Measurements from ENCODE around the gene CCKAR. TPM values are rescaled to one million over a fixed set of nuclear protein-coding genes. Genes with fewer than 3 reads are reported as not detected.

Gene CCKAR
- total and polyA plus RNA-seq, 2 donors = 0.05 to 0.09 TPM

- Histone ChIP-seq H3K27ac (ENCODE audit: low read depth in 1 of 2, low read length in 1 of 2) (no peak overlapping the region), H3K9me3 (ENCODE audit: control insufficient read depth in 2 of 2, insufficient read depth in 1 of 2, low read length in 1 of 2) (no peaks in the 10 kb centered on the region), H3K27me3 (ENCODE audit: control insufficient read depth in 2 of 2, insufficient read depth in 1 of 2, low read length in 1 of 2) (no peaks in the 10 kb centered on the region), H3K4me3 (ENCODE audit: low read length in 2 of 2) (no peak overlapping the region), H3K4me1 (ENCODE audit: control insufficient read depth in 2 of 2, insufficient read depth in 2 of 2, low read length in 2 of 2) (peaks cover 0 to 9% of the 10 kb centered on the region in 2 donors), H3K36me3 (ENCODE audit: control insufficient read depth in 2 of 2, insufficient read depth in 2 of 2, low read length in 1 of 2) (no peaks in the 10 kb centered on the region)
- DNase-seq (ENCODE audit: low read depth in 6 of 9, low spot score in 9 of 9) = no peak
- 78% methylated on average over 1 of the region's 1 CpG for WGBS
Measured at GRCh38 chr4:26467724-26468123, 22.6 kb downstream of the CCKAR start.

GRCh38 chr4:26466578-26467270 lies 23.6 kb downstream of the CCKAR start:
- Histone ChIP-seq H3K36me3 (ENCODE audit: control insufficient read depth in 2 of 2, insufficient read depth in 2 of 2, low read length in 1 of 2) (no peaks in the 10 kb centered on the region), H3K9me3 (ENCODE audit: control insufficient read depth in 2 of 2, insufficient read depth in 1 of 2, low read length in 1 of 2) (no peaks in the 10 kb centered on the region), H3K4me3 (ENCODE audit: low read length in 2 of 2) (no peak overlapping the region), H3K4me1 (ENCODE audit: control insufficient read depth in 2 of 2, insufficient read depth in 2 of 2, low read length in 2 of 2) (peaks cover 0 to 9% of the 10 kb centered on the region in 2 donors), H3K27me3 (ENCODE audit: control insufficient read depth in 2 of 2, insufficient read depth in 1 of 2, low read length in 1 of 2) (no peaks in the 10 kb centered on the region), H3K27ac (ENCODE audit: low read depth in 1 of 2, low read length in 1 of 2) (no peak overlapping the region)
- 94% methylated on average over 10 of the region's 10 CpGs for WGBS
- DNase-seq (ENCODE audit: low read depth in 6 of 9, low spot score in 9 of 9) = no peak

DNA sequence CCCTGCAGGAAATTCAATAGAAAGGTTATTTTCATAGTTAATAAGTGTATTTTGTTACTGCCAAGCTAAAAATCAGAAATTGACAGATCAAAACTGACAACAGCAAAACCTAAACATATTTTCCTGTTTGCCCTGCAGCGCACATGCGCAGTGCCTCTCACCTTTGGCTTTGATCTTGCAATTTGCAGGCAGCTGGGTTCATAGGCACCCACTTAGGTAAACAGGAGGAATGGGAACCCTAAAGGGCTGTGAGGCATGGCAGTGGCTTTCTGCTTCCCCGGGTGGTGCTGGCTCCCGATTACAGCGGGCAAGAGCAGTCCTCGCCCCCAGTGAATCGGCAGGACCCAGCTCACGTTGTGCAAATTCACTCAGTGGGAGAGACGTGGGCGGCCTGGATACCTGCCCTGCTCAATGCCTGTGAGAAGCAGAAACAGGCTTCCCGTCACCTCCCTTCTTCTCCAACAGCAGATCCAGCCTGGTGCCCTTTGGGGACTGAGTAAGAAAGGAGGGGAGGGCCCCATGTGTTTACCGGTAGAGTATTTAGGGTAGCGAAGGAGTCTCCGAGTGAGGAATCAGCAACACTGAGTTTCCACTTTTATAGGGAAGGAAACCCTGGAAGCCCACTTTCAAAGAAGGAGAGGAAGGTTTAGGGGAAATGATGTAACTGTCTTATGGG lies 25.7 kb downstream of the CCKAR start:
- Histone ChIP-seq H3K36me3 (ENCODE audit: control insufficient read depth in 2 of 2, insufficient read depth in 2 of 2, low read length in 1 of 2) (no peaks in the 10 kb centered on the region), H3K4me1 (ENCODE audit: control insufficient read depth in 2 of 2, insufficient read depth in 2 of 2, low read length in 2 of 2) (peaks cover 0 to 9% of the 10 kb centered on the region in 2 donors), H3K4me3 (ENCODE audit: low read length in 2 of 2) (no peak overlapping the region), H3K9me3 (ENCODE audit: control insufficient read depth in 2 of 2, insufficient read depth in 1 of 2, low read length in 1 of 2) (no peaks in the 10 kb centered on the region), H3K27me3 (ENCODE audit: control insufficient read depth in 2 of 2, insufficient read depth in 1 of 2, low read length in 1 of 2) (no peaks in the 10 kb centered on the region), H3K27ac (ENCODE audit: low read depth in 1 of 2, low read length in 1 of 2) (no peak overlapping the region)
- WGBS = 96% methylated on average over 14 of the region's 14 CpGs
- DNase-seq (ENCODE audit: low read depth in 6 of 9, low spot score in 9 of 9) = peak in 1 of 9 donors; percentile 38

- no peak for DNase-seq (ENCODE audit: low read depth in 6 of 9, low spot score in 9 of 9)
- Histone ChIP-seq H3K27me3 (ENCODE audit: control insufficient read depth in 2 of 2, insufficient read depth in 1 of 2, low read length in 1 of 2) (no peaks in the 10 kb centered on the region), H3K9me3 (ENCODE audit: control insufficient read depth in 2 of 2, insufficient read depth in 1 of 2, low read length in 1 of 2) (no peaks in the 10 kb centered on the region), H3K27ac (ENCODE audit: low read depth in 1 of 2, low read length in 1 of 2) (no peak overlapping the region), H3K4me3 (ENCODE audit: low read length in 2 of 2) (no peak overlapping the region), H3K4me1 (ENCODE audit: control insufficient read depth in 2 of 2, insufficient read depth in 2 of 2, low read length in 2 of 2) (peaks cover 0 to 19% of the 10 kb centered on the region in 2 donors), H3K36me3 (ENCODE audit: control insufficient read depth in 2 of 2, insufficient read depth in 2 of 2, low read length in 1 of 2) (no peaks in the 10 kb centered on the region)
- WGBS = 98% methylated on average over 2 of the region's 2 CpGs
Measured at GRCh38 chr4:26463386-26463785, 26.9 kb downstream of the CCKAR start.

DNA sequence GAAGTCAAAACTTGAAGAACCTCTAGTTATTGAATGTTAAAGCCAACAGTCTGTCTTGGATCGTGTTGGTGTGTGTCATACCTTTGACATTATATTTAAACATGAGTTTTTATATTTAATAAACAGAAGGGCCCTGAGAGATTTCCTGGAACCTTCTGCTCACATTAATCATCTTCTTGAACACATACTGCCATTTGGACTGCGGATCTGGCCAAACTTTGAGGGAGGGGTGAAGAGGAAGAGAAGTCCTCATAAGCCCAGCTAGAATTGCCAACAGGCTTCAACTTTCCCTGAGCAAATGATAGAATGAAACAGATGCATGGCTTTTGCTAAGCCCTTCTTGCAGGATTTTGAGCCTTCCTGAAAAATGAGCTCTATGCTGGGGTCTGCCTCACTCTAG lies 27.4 kb downstream of the CCKAR start:
- Histone ChIP-seq H3K4me3 (ENCODE audit: low read length in 2 of 2) (no peak overlapping the region), H3K36me3 (ENCODE audit: control insufficient read depth in 2 of 2, insufficient read depth in 2 of 2, low read length in 1 of 2) (no peaks in the 10 kb centered on the region), H3K9me3 (ENCODE audit: control insufficient read depth in 2 of 2, insufficient read depth in 1 of 2, low read length in 1 of 2) (no peaks in the 10 kb centered on the region), H3K27ac (ENCODE audit: low read depth in 1 of 2, low read length in 1 of 2) (no peak overlapping the region), H3K4me1 (ENCODE audit: control insufficient read depth in 2 of 2, insufficient read depth in 2 of 2, low read length in 2 of 2) (peaks cover 3 to 24% of the 10 kb centered on the region in 2 donors), H3K27me3 (ENCODE audit: control insufficient read depth in 2 of 2, insufficient read depth in 1 of 2, low read length in 1 of 2) (no peaks in the 10 kb centered on the region)
- 95% methylated on average over 2 of the region's 2 CpGs for WGBS
- no peak for DNase-seq (ENCODE audit: low read depth in 6 of 9, low spot score in 9 of 9)

GRCh38 chr4:26459756-26460530 lies 30.3 kb downstream of the CCKAR start:
- Histone ChIP-seq H3K4me3 (ENCODE audit: low read length in 2 of 2) (no peak overlapping the region), H3K36me3 (ENCODE audit: control insufficient read depth in 2 of 2, insufficient read depth in 2 of 2, low read length in 1 of 2) (no peaks in the 10 kb centered on the region), H3K27ac (ENCODE audit: low read depth in 1 of 2, low read length in 1 of 2) (no peak overlapping the region), H3K9me3 (ENCODE audit: control insufficient read depth in 2 of 2, insufficient read depth in 1 of 2, low read length in 1 of 2) (no peaks in the 10 kb centered on the region), H3K4me1 (ENCODE audit: control insufficient read depth in 2 of 2, insufficient read depth in 2 of 2, low read length in 2 of 2) (peaks cover 3 to 34% of the 10 kb centered on the region in 2 donors), H3K27me3 (ENCODE audit: control insufficient read depth in 2 of 2, insufficient read depth in 1 of 2, low read length in 1 of 2) (no peaks in the 10 kb centered on the region)
- 96% methylated on average over 13 of the region's 13 CpGs for WGBS
- no peak for DNase-seq (ENCODE audit: low read depth in 6 of 9, low spot score in 9 of 9)

GRCh38 chr4:26459054-26459755 lies 31.1 kb downstream of the CCKAR start:
- H3K4me1 ChIP-seq (ENCODE audit: control insufficient read depth in 2 of 2, insufficient read depth in 2 of 2, low read length in 2 of 2) = peaks cover 3 to 27% of the 10 kb centered on the region in 2 donors
- no peak overlapping the region for H3K4me3 ChIP-seq (ENCODE audit: low read length in 2 of 2)
- peaks cover 0 to under 1% of the 10 kb centered on the region in 2 donors for H3K9me3 ChIP-seq (ENCODE audit: control insufficient read depth in 2 of 2, insufficient read depth in 1 of 2, low read length in 1 of 2)
- DNase-seq (ENCODE audit: low read depth in 6 of 9, low spot score in 9 of 9) = peak in 8 of 9 donors; percentile 31 to 77 (median 46)
- no peaks in the 10 kb centered on the region for H3K27me3 ChIP-seq (ENCODE audit: control insufficient read depth in 2 of 2, insufficient read depth in 1 of 2, low read length in 1 of 2)
- H3K36me3 ChIP-seq (ENCODE audit: control insufficient read depth in 2 of 2, insufficient read depth in 2 of 2, low read length in 1 of 2) = no peaks in the 10 kb centered on the region
- H3K27ac ChIP-seq (ENCODE audit: low read depth in 1 of 2, low read length in 1 of 2) = peak overlapping the region in 1 of 2 donors; percentile 88
- 45% methylated on average over 19 of the region's 19 CpGs for WGBS

- Histone ChIP-seq H3K4me1 (ENCODE audit: control insufficient read depth in 2 of 2, insufficient read depth in 2 of 2, low read length in 2 of 2) (peaks cover 3 to 27% of the 10 kb centered on the region in 2 donors), H3K27ac (ENCODE audit: low read depth in 1 of 2, low read length in 1 of 2) (peak overlapping the region in 1 of 2 donors; percentile 88), H3K4me3 (ENCODE audit: low read length in 2 of 2) (no peak overlapping the region), H3K36me3 (ENCODE audit: control insufficient read depth in 2 of 2, insufficient read depth in 2 of 2, low read length in 1 of 2) (no peaks in the 10 kb centered on the region), H3K9me3 (ENCODE audit: control insufficient read depth in 2 of 2, insufficient read depth in 1 of 2, low read length in 1 of 2) (peaks cover 0 to 4% of the 10 kb centered on the region in 2 donors), H3K27me3 (ENCODE audit: control insufficient read depth in 2 of 2, insufficient read depth in 1 of 2, low read length in 1 of 2) (no peaks in the 10 kb centered on the region)
- WGBS = 14% methylated on average over 7 of the region's 7 CpGs
- peak; percentile 48 to 87 (median 65) for DNase-seq (ENCODE audit: low read depth in 6 of 9, low spot score in 9 of 9)
Measured at GRCh38 chr4:26458157-26458561, 32.1 kb downstream of the CCKAR start.

Measured in thymus (tissue), 11 donors.